ENCODE results near the gene PADI1. TPM values are rescaled to one million over a fixed set of nuclear protein-coding genes. Genes with fewer than 3 reads are reported as not detected.

PADI1 gene
- total RNA-seq, 1 experiment from 2014 or later: 0.24 TPM

- H4K8ac ChIP-seq (replicated peaks; ENCODE audit: insufficient read length, low read depth, low read length): no peak overlapping the region
- no peaks in the 10 kb centered on the region for H3K23me2 ChIP-seq (ENCODE audit: insufficient read length, low read depth, low read length, poor library complexity, severe bottlenecking)
- no peak overlapping the region for H3K4ac ChIP-seq (ENCODE audit: low read depth, low read length)
- WGBS (ENCODE audit: extremely low coverage, insufficient read length, low lambda C conversion rate): no CpG with 5 or more reads among the region's 7 CpGs
- DNase-seq: no peak
- no peak overlapping the region for H2BK5ac ChIP-seq (ENCODE audit: insufficient read length, low read length)
- H2AFZ ChIP-seq (ENCODE audit: low read length): no peak overlapping the region
- no peak overlapping the region for H2AK5ac ChIP-seq (ENCODE audit: insufficient read length, low read length)
- H3K9ac ChIP-seq (ENCODE audit: extremely low read depth, insufficient read length, low read length): no peak overlapping the region
- H3K79me2 ChIP-seq (ENCODE audit: insufficient read depth, low read length): no peaks in the 10 kb centered on the region
- H2BK12ac ChIP-seq (ENCODE audit: insufficient read length, low read depth, low read length): no peak overlapping the region
- H3K56ac ChIP-seq (ENCODE audit: insufficient read length, low read depth, low read length): no peak overlapping the region
- no peak overlapping the region for H3T11ph ChIP-seq (ENCODE audit: low read length)
- Mint-ChIP-seq H3K4me3 (no peak overlapping the region), H3K4me1 (peaks cover 7 to 19% of the 10 kb centered on the region in 2 experiments), H3K27ac (no peak overlapping the region), H3K9me3 (no peaks in the 10 kb centered on the region), H3K36me3 (ENCODE audit: insufficient read depth in 1 of 3, low read depth in 3 of 3) (no peaks in the 10 kb centered on the region; a peak in 1 of 7 replicates), H3K27me3 (ENCODE audit: low read depth) (peaks cover 7% of the 10 kb centered on the region)
- no peaks in the 10 kb centered on the region for H3K9me3 ChIP-seq (ENCODE audit: control insufficient read depth, low read depth, low read length)
- no peaks in the 10 kb centered on the region for H4K20me1 ChIP-seq (ENCODE audit: control insufficient read depth, insufficient read depth, insufficient read length)
- H3K4me1 ChIP-seq (ENCODE audit: insufficient read depth, low read length): no peaks in the 10 kb centered on the region
- no peak overlapping the region for H3K14ac ChIP-seq (ENCODE audit: insufficient read depth, low read length)
- no peak overlapping the region for H4K91ac ChIP-seq (ENCODE audit: insufficient read length, low read depth, low read length)
- H2BK15ac ChIP-seq (ENCODE audit: low read depth, low read length): no peak overlapping the region
- H3K18ac ChIP-seq (ENCODE audit: insufficient read length, low read depth, low read length): no peak overlapping the region
- no peak overlapping the region for H3K23ac ChIP-seq (ENCODE audit: insufficient read length, low read depth, low read length)
- H3K27me3 ChIP-seq (ENCODE audit: insufficient read depth, low read length): no peaks in the 10 kb centered on the region
- no peak for TF ChIP-seq CTCF (conservative IDR thresholded peaks at IDR 0.05)
- no peak overlapping the region for H2BK120ac ChIP-seq (ENCODE audit: low read depth, low read length, poor library complexity, severe bottlenecking)
- H3K4me2 ChIP-seq (ENCODE audit: insufficient read depth, insufficient read length, low read length): no peak overlapping the region
- H3K79me1 ChIP-seq (ENCODE audit: insufficient read depth, low read depth, low read length, poor library complexity, severe bottlenecking): no peaks in the 10 kb centered on the region
- H2BK20ac ChIP-seq (ENCODE audit: low read depth, low read length, poor library complexity, severe bottlenecking): no peak overlapping the region
- H4K5ac ChIP-seq (ENCODE audit: insufficient read length, low read depth, low read length): no peak overlapping the region
- no peak overlapping the region for H3K27ac ChIP-seq (ENCODE audit: insufficient read length, low read depth, low read length)
These were observed 7.2 kb upstream of the PADI1 start for GRCh38 chr1:17197696-17198095.

All from H9 (cell line).